Osteocyte (in vitro differentiated cells): ENCODE results near the gene SERAC1. TPM values are rescaled to one million over a fixed set of nuclear protein-coding genes. Genes with fewer than 3 reads are reported as not detected.
A peak's percentile ranks its signal among the peaks of the same experiment; 100 is the strongest.

Source experiments
- DNase-seq: peaks from one replicate; pipeline ENCODE4 v3.0.0; 2021; ENCODE audit warnings: mixed read lengths; ENCODE audit not compliant: unreplicated experiment; ENCODE audit errors: extremely low spot score
- H3K27ac Mint-ChIP-seq: one replicate; pipeline ENCODE4 v1.8.0; 2021; ENCODE audit warnings: mild to moderate bottlenecking, mixed read lengths; ENCODE audit not compliant: unreplicated experiment
- H3K27me3 Mint-ChIP-seq: one replicate; pipeline ENCODE4 v1.8.0; 2021; ENCODE audit warnings: mixed read lengths; ENCODE audit not compliant: unreplicated experiment
- H3K36me3 Mint-ChIP-seq: one replicate; pipeline ENCODE4 v1.8.0; 2021; ENCODE audit warnings: mixed read lengths; ENCODE audit not compliant: unreplicated experiment
- H3K4me1 Mint-ChIP-seq: one replicate; pipeline ENCODE4 v1.8.0; 2021; ENCODE audit warnings: mixed read lengths; ENCODE audit not compliant: unreplicated experiment
- H3K4me3 Mint-ChIP-seq: one replicate; pipeline ENCODE4 v1.8.0; 2021; ENCODE audit warnings: mild to moderate bottlenecking, moderate library complexity, mixed read lengths; ENCODE audit not compliant: unreplicated experiment
- H3K9me3 Mint-ChIP-seq: one replicate; pipeline ENCODE4 v1.8.0; 2021; ENCODE audit warnings: mixed read lengths; ENCODE audit not compliant: unreplicated experiment
- total RNA-seq: library from RNA; stranded (reverse); gene quantifications from 2 replicates; pipeline ENCODE4 v1.2.1, GENCODE V29; 2021
- TF ChIP-seq, protein P1 (sequence below): fragments of 200-600 bp; sonication (generic); IDR thresholded peaks from 2 replicates; pipeline ENCODE4 v1.5.0; 2021; ENCODE audit warnings: antibody characterized with exemption, mild to moderate bottlenecking, moderate library complexity

The SERAC1 gene
- total RNA-seq, 1 donor from 2014 or later: 10.3 TPM

- TF ChIP-seq, protein P1, sequence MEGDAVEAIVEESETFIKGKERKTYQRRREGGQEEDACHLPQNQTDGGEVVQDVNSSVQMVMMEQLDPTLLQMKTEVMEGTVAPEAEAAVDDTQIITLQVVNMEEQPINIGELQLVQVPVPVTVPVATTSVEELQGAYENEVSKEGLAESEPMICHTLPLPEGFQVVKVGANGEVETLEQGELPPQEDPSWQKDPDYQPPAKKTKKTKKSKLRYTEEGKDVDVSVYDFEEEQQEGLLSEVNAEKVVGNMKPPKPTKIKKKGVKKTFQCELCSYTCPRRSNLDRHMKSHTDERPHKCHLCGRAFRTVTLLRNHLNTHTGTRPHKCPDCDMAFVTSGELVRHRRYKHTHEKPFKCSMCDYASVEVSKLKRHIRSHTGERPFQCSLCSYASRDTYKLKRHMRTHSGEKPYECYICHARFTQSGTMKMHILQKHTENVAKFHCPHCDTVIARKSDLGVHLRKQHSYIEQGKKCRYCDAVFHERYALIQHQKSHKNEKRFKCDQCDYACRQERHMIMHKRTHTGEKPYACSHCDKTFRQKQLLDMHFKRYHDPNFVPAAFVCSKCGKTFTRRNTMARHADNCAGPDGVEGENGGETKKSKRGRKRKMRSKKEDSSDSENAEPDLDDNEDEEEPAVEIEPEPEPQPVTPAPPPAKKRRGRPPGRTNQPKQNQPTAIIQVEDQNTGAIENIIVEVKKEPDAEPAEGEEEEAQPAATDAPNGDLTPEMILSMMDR: no peak
- no peaks in the 10 kb centered on the region for H3K27me3 Mint-ChIP-seq
- peak overlapping the region; percentile 87 for H3K27ac Mint-ChIP-seq
- peaks cover 32% of the 10 kb centered on the region for H3K4me1 Mint-ChIP-seq
- peaks cover 44% of the 10 kb centered on the region for H3K36me3 Mint-ChIP-seq
- no peak for DNase-seq
- H3K9me3 Mint-ChIP-seq: no peaks in the 10 kb centered on the region
- H3K4me3 Mint-ChIP-seq: no peak overlapping the region
These were observed 99.7 kb downstream of the SERAC1 start for GRCh38 chr6:158068156-158068892.

- no peak for DNase-seq
- no peaks in the 10 kb centered on the region for H3K27me3 Mint-ChIP-seq
- TF ChIP-seq, protein P1: no peak
- no peaks in the 10 kb centered on the region for H3K9me3 Mint-ChIP-seq
- H3K36me3 Mint-ChIP-seq: peaks cover 48% of the 10 kb centered on the region
- H3K4me3 Mint-ChIP-seq: no peak overlapping the region
- peaks cover 32% of the 10 kb centered on the region for H3K4me1 Mint-ChIP-seq
- H3K27ac Mint-ChIP-seq: peak overlapping the region; percentile 87
These were observed 100.5 kb downstream of the SERAC1 start for GRCh38 chr6:158067436-158068015.

- no peak overlapping the region for H3K27ac Mint-ChIP-seq
- H3K9me3 Mint-ChIP-seq: no peaks in the 10 kb centered on the region
- TF ChIP-seq, protein P1: no peak
- H3K4me1 Mint-ChIP-seq: peaks cover 25% of the 10 kb centered on the region
- H3K36me3 Mint-ChIP-seq: peaks cover 47% of the 10 kb centered on the region
- no peaks in the 10 kb centered on the region for H3K27me3 Mint-ChIP-seq
- no peak overlapping the region for H3K4me3 Mint-ChIP-seq
- no peak for DNase-seq
These were observed 101.8 kb downstream of the SERAC1 start for GRCh38 chr6:158066136-158066781.

DNA sequence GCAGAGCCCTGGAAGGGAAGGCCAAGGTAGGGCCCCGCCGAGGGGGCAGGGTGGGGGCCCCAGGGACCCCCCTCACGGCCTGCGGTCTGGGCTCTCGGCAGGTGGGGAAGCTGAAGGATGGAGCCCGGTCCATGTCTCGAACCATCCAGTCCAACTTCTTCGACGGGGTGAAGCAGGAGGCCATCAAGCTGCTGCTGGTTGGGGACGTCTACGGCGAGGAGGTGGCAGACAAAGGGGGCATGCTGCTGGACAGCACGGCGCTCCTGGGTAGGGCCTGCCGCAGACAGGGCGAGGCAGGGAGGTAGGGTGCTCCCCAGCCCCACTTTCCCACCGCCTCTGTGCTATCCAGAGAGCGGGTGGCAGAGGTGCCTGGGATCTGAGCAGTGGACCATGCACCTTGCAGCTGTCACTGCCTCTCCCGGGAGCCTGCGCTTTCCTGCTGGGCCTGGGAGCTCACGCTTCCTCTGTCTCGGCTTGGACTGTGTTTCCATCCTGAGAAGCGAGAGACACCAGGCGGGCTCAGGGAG is 103.3 kb downstream of the SERAC1 start:
- TF ChIP-seq, protein P1: no peak
- peaks cover 41% of the 10 kb centered on the region for H3K36me3 Mint-ChIP-seq
- no peaks in the 10 kb centered on the region for H3K27me3 Mint-ChIP-seq
- H3K4me3 Mint-ChIP-seq: no peak overlapping the region
- peaks cover 33% of the 10 kb centered on the region for H3K4me1 Mint-ChIP-seq
- no peak overlapping the region for H3K27ac Mint-ChIP-seq
- H3K9me3 Mint-ChIP-seq: no peaks in the 10 kb centered on the region
- no peak for DNase-seq

- DNase-seq: no peak
- TF ChIP-seq, protein P1: no peak
- Mint-ChIP-seq H3K4me1 (peaks cover 27% of the 10 kb centered on the region), H3K27ac (no peak overlapping the region), H3K4me3 (no peak overlapping the region), H3K36me3 (peaks cover 41% of the 10 kb centered on the region), H3K9me3 (no peaks in the 10 kb centered on the region), H3K27me3 (no peaks in the 10 kb centered on the region)
These were observed 104.3 kb downstream of the SERAC1 start for GRCh38 chr6:158063736-158064135.
